H9 (cell line): ENCODE measurements around the gene MXI1. TPM values are rescaled to one million over a fixed set of nuclear protein-coding genes. Genes with fewer than 3 reads are reported as not detected.
A peak's percentile ranks its signal among the peaks of the same experiment; 100 is the strongest.

Experiments
- DNase-seq: peaks from one replicate; pipeline ENCODE4 v3.0.0-alpha.2; 2017
- H2AFZ ChIP-seq: one replicate; pipeline ENCODE4 v1.6.1; 2013; ENCODE audit warnings: mild to moderate bottlenecking, low read length, control low read depth, moderate library complexity
- H2AK5ac ChIP-seq: 2 replicates; pipeline ENCODE4 v1.6.1; 2013; ENCODE audit warnings: low read length, control low read depth, mixed read lengths; ENCODE audit not compliant: insufficient read length
- H2BK120ac ChIP-seq: one replicate; pipeline ENCODE4 v1.6.1; 2013; ENCODE audit warnings: low read depth, mild to moderate bottlenecking, low read length, control low read depth, inconsistent platforms; ENCODE audit not compliant: poor library complexity, severe bottlenecking
- H2BK12ac ChIP-seq: 2 replicates; pipeline ENCODE4 v1.6.1; 2013; ENCODE audit warnings: low read length, control low read depth, mixed read lengths, low read depth; ENCODE audit not compliant: insufficient read length
- H2BK15ac ChIP-seq: 2 replicates; pipeline ENCODE4 v1.6.1; 2013; ENCODE audit warnings: low read depth, low read length, control low read depth
- H2BK20ac ChIP-seq: one replicate; pipeline ENCODE4 v1.6.1; 2013; ENCODE audit warnings: low read depth, mild to moderate bottlenecking, low read length, control low read depth, inconsistent platforms; ENCODE audit not compliant: poor library complexity, severe bottlenecking
- H2BK5ac ChIP-seq: 2 replicates; pipeline ENCODE4 v1.6.1; 2013; ENCODE audit warnings: low read length, control low read depth, mixed read lengths; ENCODE audit not compliant: insufficient read length
- H3K14ac ChIP-seq: 2 replicates; pipeline ENCODE4 v1.6.1; 2013; ENCODE audit warnings: low read length, control low read depth; ENCODE audit not compliant: insufficient read depth
- H3K18ac ChIP-seq: 2 replicates; pipeline ENCODE4 v1.6.1; 2013; ENCODE audit warnings: low read depth, mild to moderate bottlenecking, mixed read lengths, low read length, control low read depth; ENCODE audit not compliant: insufficient read length
- H3K23ac ChIP-seq: 2 replicates; pipeline ENCODE4 v1.6.1; 2013; ENCODE audit warnings: low read length, control low read depth, mixed read lengths, low read depth; ENCODE audit not compliant: insufficient read length
- H3K23me2 ChIP-seq: 2 replicates; pipeline ENCODE4 v1.6.1; 2013; ENCODE audit warnings: low read depth, mild to moderate bottlenecking, mixed read lengths, low read length, control low read depth; ENCODE audit not compliant: insufficient read length, poor library complexity, severe bottlenecking
- H3K27ac ChIP-seq: 2 replicates; pipeline ENCODE4 v1.5.1; 2013; ENCODE audit warnings: low read length, control low read depth, mixed read lengths, low read depth; ENCODE audit not compliant: insufficient read length
- H3K27me3 ChIP-seq: 2 replicates; pipeline ENCODE4 v1.6.1; 2013; ENCODE audit warnings: low read length, control low read depth, inconsistent platforms; ENCODE audit not compliant: insufficient read depth
- H3K4ac ChIP-seq: 2 replicates; pipeline ENCODE4 v1.6.1; 2013; ENCODE audit warnings: low read depth, mild to moderate bottlenecking, control low read depth, inconsistent platforms, low read length, moderate library complexity
- H3K4me1 ChIP-seq: 2 replicates; pipeline ENCODE4 v1.6.1; 2013; ENCODE audit warnings: low read length, control low read depth, inconsistent platforms; ENCODE audit not compliant: insufficient read depth
- H3K4me2 ChIP-seq: 2 replicates; pipeline ENCODE4 v1.6.1; 2013; ENCODE audit warnings: low read length, control low read depth, mixed read lengths; ENCODE audit not compliant: insufficient read length, insufficient read depth
- H3K56ac ChIP-seq: 2 replicates; pipeline ENCODE4 v1.6.1; 2013; ENCODE audit warnings: low read depth, mild to moderate bottlenecking, mixed read lengths, low read length, control low read depth; ENCODE audit not compliant: insufficient read length
- H3K79me1 ChIP-seq: 2 replicates; pipeline ENCODE4 v1.6.1; 2013; ENCODE audit warnings: low read depth, mild to moderate bottlenecking, moderate library complexity, low read length, control low read depth, inconsistent platforms; ENCODE audit not compliant: insufficient read depth, poor library complexity, severe bottlenecking
- H3K79me2 ChIP-seq: 2 replicates; pipeline ENCODE4 v1.6.1; 2013; ENCODE audit warnings: low read length, control low read depth, inconsistent platforms; ENCODE audit not compliant: insufficient read depth
- H3K9ac ChIP-seq: 2 replicates; pipeline ENCODE4 v1.6.1; 2013; ENCODE audit warnings: low read length, control low read depth, mixed read lengths; ENCODE audit not compliant: insufficient read length; ENCODE audit errors: extremely low read depth
- H3K9me3 ChIP-seq: one replicate; pipeline ENCODE4 v1.6.1; 2013; ENCODE audit warnings: low read depth, low read length, inconsistent platforms; ENCODE audit not compliant: control insufficient read depth
- H3T11ph ChIP-seq: one replicate; pipeline ENCODE4 v1.6.1; 2013; ENCODE audit warnings: mild to moderate bottlenecking, low read length, control low read depth, inconsistent platforms
- H4K20me1 ChIP-seq: one replicate; pipeline ENCODE4 v1.6.1; 2013; ENCODE audit not compliant: control insufficient read depth, insufficient read length, insufficient read depth
- H4K5ac ChIP-seq: 2 replicates; pipeline ENCODE4 v1.6.1; 2013; ENCODE audit warnings: low read depth, mild to moderate bottlenecking, mixed read lengths, low read length, control low read depth; ENCODE audit not compliant: insufficient read length
- H4K8ac ChIP-seq: replicated peaks from 2 replicates; pipeline ENCODE4 v1.6.1; 2013; ENCODE audit warnings: low read length, control low read depth, mixed read lengths, low read depth; ENCODE audit not compliant: insufficient read length
- H4K91ac ChIP-seq: 2 replicates; pipeline ENCODE4 v1.6.1; 2013; ENCODE audit warnings: low read depth, mild to moderate bottlenecking, moderate library complexity, mixed read lengths, low read length, control low read depth; ENCODE audit not compliant: insufficient read length
- H3K27ac Mint-ChIP-seq, 3 experiments: 2 replicates in 2 of 3; 3 replicates in 1 of 3; pipeline ENCODE4 v1.8.0; 2020 to 2021; ENCODE audit warnings: mixed read lengths in 3 of 3, mild to moderate bottlenecking in 1 of 3, moderate library complexity in 1 of 3
- H3K27me3 Mint-ChIP-seq: 2 replicates; pipeline ENCODE4 v1.8.0; 2021; ENCODE audit warnings: low read depth, mild to moderate bottlenecking, moderate library complexity, mixed read lengths
- H3K36me3 Mint-ChIP-seq, 3 experiments: 2 replicates in 2 of 3; 3 replicates in 1 of 3; pipeline ENCODE4 v1.8.0; 2020 to 2021; ENCODE audit warnings: low read depth in 3 of 3, mixed read lengths in 3 of 3; ENCODE audit not compliant: insufficient read depth in 1 of 3
- H3K4me1 Mint-ChIP-seq, 2 experiments: 2 replicates each; pipeline ENCODE4 v1.8.0; 2020; ENCODE audit warnings: mixed read lengths in 2 of 2
- H3K4me3 Mint-ChIP-seq, 2 experiments: 2 replicates in 1 of 2; 3 replicates in 1 of 2; pipeline ENCODE4 v1.8.0; 2020 to 2021; ENCODE audit warnings: mild to moderate bottlenecking in 2 of 2, mixed read lengths in 2 of 2, moderate library complexity in 1 of 2
- H3K9me3 Mint-ChIP-seq, 2 experiments: 2 replicates in 1 of 2; 3 replicates in 1 of 2; pipeline ENCODE4 v1.8.0; 2020; ENCODE audit warnings: mild to moderate bottlenecking in 2 of 2, mixed read lengths in 2 of 2, moderate library complexity in 1 of 2
- WGBS: extraction: QIAGEN DNeasy Blood & Tissue Kit; methylation state at CpG from one replicate; pipeline ENCODE4 v1.1.7; 2013; ENCODE audit warnings: missing lambda C conversion rate, low lambda C conversion rate, mixed read lengths; ENCODE audit not compliant: insufficient read length; ENCODE audit errors: extremely low coverage; 5-methylcytosine and 5-hydroxymethylcytosine counted together
- total RNA-seq: library from RNA; stranded (reverse); gene quantifications from 2 replicates; pipeline ENCODE4 v1.2.1, GENCODE V29; 2021
- TF ChIP-seq, protein P1 (sequence below): fragments of 200-600 bp; sonication (generic); conservative IDR thresholded peaks from 3 replicates; pipeline ENCODE4 v1.8.0; 2021; ENCODE audit warnings: antibody characterized with exemption, mild to moderate bottlenecking

Gene MXI1
- total RNA-seq, 1 experiment from 2014 or later: 5.6 TPM

DNA sequence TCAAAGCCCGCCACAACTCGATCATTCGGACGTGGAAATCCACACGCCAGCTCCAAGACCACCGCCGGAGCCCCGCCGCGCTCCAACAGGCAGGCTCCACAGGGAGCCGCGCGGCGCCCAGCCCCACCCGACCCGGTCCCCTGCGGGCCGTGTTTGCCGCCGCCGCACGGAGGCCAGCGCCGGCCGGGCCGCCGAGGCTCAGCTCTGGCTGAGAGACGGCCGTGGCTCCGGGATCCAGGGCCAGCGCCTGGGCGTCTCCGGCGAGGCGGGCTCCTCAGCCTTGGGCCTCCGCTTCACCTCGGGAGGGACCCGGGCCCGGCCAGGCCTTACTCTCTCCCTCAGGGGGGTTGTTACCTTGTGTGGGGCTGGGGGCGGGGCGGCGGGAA, 97.0 kb downstream of the MXI1 start:
- Histone ChIP-seq H2BK15ac (no peak overlapping the region), H4K20me1 (no peaks in the 10 kb centered on the region), H3K9ac (peak overlapping the region; percentile 98), H3K23me2 (no peaks in the 10 kb centered on the region), H3K4me1 (no peaks in the 10 kb centered on the region), H3K79me2 (peaks cover 10% of the 10 kb centered on the region), H2BK12ac (no peak overlapping the region), H4K8ac (no peak overlapping the region), H3K18ac (peak overlapping the region; percentile 98), H2BK5ac (no peak overlapping the region), H3K4me2 (peak overlapping the region; percentile 70), H3K14ac (peak overlapping the region; percentile 93), H4K5ac (no peak overlapping the region), H2AFZ (no peak overlapping the region), H2AK5ac (no peak overlapping the region), H3K4ac (no peak overlapping the region; the same call in 1 of the 2 replicates), H3K27ac (no peak overlapping the region), H3K23ac (no peak overlapping the region), H2BK20ac (no peak overlapping the region), H3T11ph (no peak overlapping the region), H3K9me3 (no peaks in the 10 kb centered on the region), H3K56ac (no peak overlapping the region), H3K79me1 (peaks cover 2% of the 10 kb centered on the region), H3K27me3 (no peaks in the 10 kb centered on the region), H2BK120ac (no peak overlapping the region), H4K91ac (no peak overlapping the region)
- Mint-ChIP-seq H3K36me3 (peaks cover 24 to 44% (median 44%) of the 10 kb centered on the region in 3 experiments; a peak in 6 of 7 replicates), H3K9me3 (no peaks in the 10 kb centered on the region), H3K4me1 (peaks cover 12 to 27% of the 10 kb centered on the region in 2 experiments), H3K27me3 (no peaks in the 10 kb centered on the region), H3K4me3 (peak overlapping the region; percentile 98 to 99), H3K27ac (peak overlapping the region; percentile 98 to 100 (median 99))
- TF ChIP-seq, protein P1, sequence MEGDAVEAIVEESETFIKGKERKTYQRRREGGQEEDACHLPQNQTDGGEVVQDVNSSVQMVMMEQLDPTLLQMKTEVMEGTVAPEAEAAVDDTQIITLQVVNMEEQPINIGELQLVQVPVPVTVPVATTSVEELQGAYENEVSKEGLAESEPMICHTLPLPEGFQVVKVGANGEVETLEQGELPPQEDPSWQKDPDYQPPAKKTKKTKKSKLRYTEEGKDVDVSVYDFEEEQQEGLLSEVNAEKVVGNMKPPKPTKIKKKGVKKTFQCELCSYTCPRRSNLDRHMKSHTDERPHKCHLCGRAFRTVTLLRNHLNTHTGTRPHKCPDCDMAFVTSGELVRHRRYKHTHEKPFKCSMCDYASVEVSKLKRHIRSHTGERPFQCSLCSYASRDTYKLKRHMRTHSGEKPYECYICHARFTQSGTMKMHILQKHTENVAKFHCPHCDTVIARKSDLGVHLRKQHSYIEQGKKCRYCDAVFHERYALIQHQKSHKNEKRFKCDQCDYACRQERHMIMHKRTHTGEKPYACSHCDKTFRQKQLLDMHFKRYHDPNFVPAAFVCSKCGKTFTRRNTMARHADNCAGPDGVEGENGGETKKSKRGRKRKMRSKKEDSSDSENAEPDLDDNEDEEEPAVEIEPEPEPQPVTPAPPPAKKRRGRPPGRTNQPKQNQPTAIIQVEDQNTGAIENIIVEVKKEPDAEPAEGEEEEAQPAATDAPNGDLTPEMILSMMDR: no peak
- WGBS: no CpG with 5 or more reads among the region's 42 CpGs
- DNase-seq: no peak
